ENCODE results near the gene NEK1.

- no peak for TF ChIP-seq CTCF (conservative IDR thresholded peaks at IDR 0.05)
- no peak for TF ChIP-seq EZH2 (IDR thresholded peaks at IDR 0.05; ENCODE audit: low read depth)
These were observed 38.5 kb downstream of the NEK1 start for GRCh38 chr4:169573889-169574288.

All from PC-9 (cell line).